Measurements from ENCODE around the gene PWP2.

The PWP2 gene

GRCh38 chr21:44066116-44066515, 41.1 kb upstream of the PWP2 start:
- Histone ChIP-seq H3K9me3 (ENCODE audit: control insufficient read depth, insufficient read depth, low read depth, low read length) (no peaks in the 10 kb centered on the region), H3K4me1 (ENCODE audit: control insufficient read depth, insufficient read depth, low read length) (no peaks in the 10 kb centered on the region), H3K4me3 (ENCODE audit: low read depth, low read length) (no peak overlapping the region), H3K27ac (ENCODE audit: extremely low read depth, low read depth, low read length) (no peak overlapping the region), H3K36me3 (ENCODE audit: control insufficient read depth in 2 of 2, insufficient read depth in 1 of 2, low read length in 2 of 2) (peaks cover 15 to 74% of the 10 kb centered on the region in 2 experiments)
- ChIA-PET POLR2A (no interaction called here), CTCF (no interaction called here)
- TF ChIP-seq HOXD13 (CRISPR knock-in tag; IDR thresholded peaks at IDR 0.05; ENCODE audit: borderline replicate concordance) (no peak), ZEB2 (tag by site-specific recombination; IDR thresholded peaks at IDR 0.05) (no peak), ZNF302 (tag by site-specific recombination; IDR thresholded peaks at IDR 0.05; ENCODE audit: low read depth) (no peak), ZNF280D (tag by site-specific recombination; IDR thresholded peaks at IDR 0.05) (no peak), ZSCAN4 (tag by site-specific recombination; IDR thresholded peaks at IDR 0.05) (no peak), ZNF768 (tag by site-specific recombination; IDR thresholded peaks at IDR 0.05) (no peak), ZNF121 (tag by site-specific recombination; IDR thresholded peaks at IDR 0.05) (no peak), ZNF292 (tag by site-specific recombination; IDR thresholded peaks at IDR 0.05; ENCODE audit: borderline replicate concordance, low read depth) (no peak), EGR2 (tag by site-specific recombination; IDR thresholded peaks at IDR 0.05; ENCODE audit: low read depth) (0 out of 2 replicates have a peak, but pooled peaks have one; percentile 20)

- Histone ChIP-seq H3K9me3 (ENCODE audit: control insufficient read depth, insufficient read depth, low read depth, low read length) (no peaks in the 10 kb centered on the region), H3K4me3 (ENCODE audit: low read depth, low read length) (no peak overlapping the region), H3K4me1 (ENCODE audit: control insufficient read depth, insufficient read depth, low read length) (no peaks in the 10 kb centered on the region), H3K27ac (ENCODE audit: extremely low read depth, low read depth, low read length) (no peak overlapping the region), H3K36me3 (ENCODE audit: control insufficient read depth in 2 of 2, insufficient read depth in 1 of 2, low read length in 2 of 2) (peaks cover 4 to 78% of the 10 kb centered on the region in 2 experiments)
- CTCF ChIA-PET: interaction anchor here (0.6 to 1.6 kb wide), 3 partner anchors 16 to 54 kb away, joined by 3 to 4 read pairs (median 3); no protein-coding TSS in a partner anchor
- POLR2A ChIA-PET: no interaction called here
- TF ChIP-seq EGR2 (tag by site-specific recombination; IDR thresholded peaks at IDR 0.05; ENCODE audit: low read depth) (peak; percentile 87), KLF16 (tag by site-specific recombination; IDR thresholded peaks at IDR 0.05) (no peak), ZIC2 (tag by site-specific recombination; IDR thresholded peaks at IDR 0.05) (0 out of 2 replicates have a peak, but pooled peaks have one; percentile 31)
These were observed 40.0 kb upstream of the PWP2 start for GRCh38 chr21:44067011-44067839.

GRCh38 chr21:44070391-44070790, 36.8 kb upstream of the PWP2 start:
- CTCF ChIA-PET: no interaction called here
- no peaks in the 10 kb centered on the region for H3K4me1 ChIP-seq (ENCODE audit: control insufficient read depth, insufficient read depth, low read length)

More at GRCh38 chr21:44070391-44070790, 36.8 kb upstream of the PWP2 start:
- TF ChIP-seq ZNF560 (tag by site-specific recombination; IDR thresholded peaks at IDR 0.05; ENCODE audit: borderline replicate concordance): no peak
- TF ChIP-seq ZNF140 (tag by site-specific recombination; IDR thresholded peaks at IDR 0.05): no peak
- no peak for TF ChIP-seq ZNF626 (tag by site-specific recombination; IDR thresholded peaks at IDR 0.05)
- TF ChIP-seq ZFP41 (tag by site-specific recombination; IDR thresholded peaks at IDR 0.05; ENCODE audit: borderline replicate concordance): no peak
- TF ChIP-seq ZNF426 (tag by site-specific recombination; IDR thresholded peaks at IDR 0.05): no peak
- 0 out of 2 replicates have a peak, but pooled peaks have one; percentile 24 for TF ChIP-seq ZNF600 (tag by site-specific recombination; IDR thresholded peaks at IDR 0.05)
- no peak for TF ChIP-seq YY1 (tag by site-specific recombination; IDR thresholded peaks at IDR 0.05)
- no peak for TF ChIP-seq PRDM10 (tag by site-specific recombination; IDR thresholded peaks at IDR 0.05)
- H3K36me3 ChIP-seq (ENCODE audit: control insufficient read depth in 2 of 2, insufficient read depth in 1 of 2, low read length in 2 of 2): peaks cover 15 to 73% of the 10 kb centered on the region in 2 experiments
- H3K27ac ChIP-seq (ENCODE audit: extremely low read depth, low read depth, low read length): no peak overlapping the region
- POLR2A ChIA-PET: interaction anchor here (0.7 kb wide), 1 partner anchor 468 kb away, joined by 3 read pairs; no protein-coding TSS in a partner anchor
- no peak overlapping the region for H3K4me3 ChIP-seq (ENCODE audit: low read depth, low read length)
- H3K9me3 ChIP-seq (ENCODE audit: control insufficient read depth, insufficient read depth, low read depth, low read length): no peaks in the 10 kb centered on the region

All from HEK293 (cell line).